Mesendoderm (in vitro differentiated cells): ENCODE measurements around the gene TUBGCP6.

ENCODE experiments used
- DNase-seq: peaks from one replicate; pipeline ENCODE4 v3.0.0; 2013
- H2AK5ac ChIP-seq: 2 replicates; pipeline ENCODE4 v1.6.1; 2013; ENCODE audit warnings: low read length, inconsistent platforms
- H2BK120ac ChIP-seq: 2 replicates; pipeline ENCODE4 v1.6.1; 2013; ENCODE audit warnings: low read depth, mild to moderate bottlenecking, low read length, moderate library complexity, mixed read lengths
- H2BK15ac ChIP-seq: replicated peaks from 2 replicates; pipeline ENCODE4 v1.6.1; 2013; ENCODE audit warnings: low read depth, mild to moderate bottlenecking, moderate library complexity
- H2BK5ac ChIP-seq: 2 replicates; pipeline ENCODE4 v1.6.1; 2013; ENCODE audit warnings: low read length, inconsistent platforms
- H3K18ac ChIP-seq: 2 replicates; pipeline ENCODE4 v1.6.1; 2013; ENCODE audit warnings: mild to moderate bottlenecking, low read length, mixed read lengths
- H3K23ac ChIP-seq: one replicate; pipeline ENCODE4 v1.6.1; 2013; ENCODE audit warnings: low read length
- H3K27ac ChIP-seq: 2 replicates; pipeline ENCODE4 v1.5.1; 2013; ENCODE audit warnings: low read depth, mild to moderate bottlenecking, inconsistent platforms, low read length, moderate library complexity
- H3K27me3 ChIP-seq: 2 replicates; pipeline ENCODE4 v1.6.1; 2013; ENCODE audit warnings: low read length, control low read depth, mild to moderate bottlenecking, inconsistent platforms; ENCODE audit not compliant: insufficient read depth, poor library complexity
- H3K36me3 ChIP-seq: 2 replicates; pipeline ENCODE4 v1.6.1; 2013; ENCODE audit warnings: low read length, inconsistent platforms; ENCODE audit not compliant: control insufficient read depth, insufficient read depth
- H3K4ac ChIP-seq: one replicate; pipeline ENCODE4 v1.6.1; 2013; ENCODE audit warnings: low read depth, mild to moderate bottlenecking, low read length, moderate library complexity
- H3K4me1 ChIP-seq: 2 replicates; pipeline ENCODE4 v1.6.1; 2013; ENCODE audit warnings: low read depth, low read length, inconsistent platforms; ENCODE audit not compliant: control insufficient read depth
- H3K4me2 ChIP-seq: 2 replicates; pipeline ENCODE4 v1.6.1; 2013; ENCODE audit warnings: low read length
- H3K4me3 ChIP-seq: 2 replicates; pipeline ENCODE4 v1.5.1; 2013; ENCODE audit warnings: mild to moderate bottlenecking, low read length
- H3K56ac ChIP-seq: one replicate; pipeline ENCODE4 v1.6.1; 2013; ENCODE audit warnings: low read length
- H3K79me1 ChIP-seq: 2 replicates; pipeline ENCODE4 v1.6.1; 2013; ENCODE audit warnings: low read length, inconsistent platforms
- H3K79me2 ChIP-seq: 2 replicates; pipeline ENCODE4 v1.6.1; 2013; ENCODE audit warnings: mild to moderate bottlenecking, low read length; ENCODE audit not compliant: control insufficient read depth, insufficient read depth
- H3K9ac ChIP-seq: 2 replicates; pipeline ENCODE4 v1.6.1; 2013; ENCODE audit warnings: low read length, inconsistent platforms
- H4K5ac ChIP-seq: one replicate; pipeline ENCODE4 v1.6.1; 2013; ENCODE audit warnings: low read length
- H4K8ac ChIP-seq: one replicate; pipeline ENCODE4 v1.6.1; 2013; ENCODE audit warnings: low read depth, mild to moderate bottlenecking, control low read depth, low read length, moderate library complexity
- WGBS: extraction: QIAGEN DNeasy Blood & Tissue Kit; methylation state at CpG from one replicate; pipeline ENCODE4 v1.1.7; 2013; ENCODE audit warnings: low lambda C conversion rate, missing lambda C conversion rate; ENCODE audit not compliant: insufficient coverage; ENCODE audit errors: extremely low coverage; 5-methylcytosine and 5-hydroxymethylcytosine counted together

The TUBGCP6 gene

GRCh38 chr22:50268655-50269113 lies 23.9 kb upstream of the TUBGCP6 start:
- Histone ChIP-seq H3K27ac (no peak overlapping the region), H3K79me2 (no peaks in the 10 kb centered on the region), H3K4me2 (no peak overlapping the region), H3K36me3 (no peaks in the 10 kb centered on the region), H3K56ac (no peak overlapping the region), H2AK5ac (no peak overlapping the region), H4K5ac (no peak overlapping the region), H3K18ac (no peak overlapping the region), H2BK15ac (no peak overlapping the region), H3K4me3 (no peak overlapping the region), H3K9ac (no peak overlapping the region), H3K4me1 (no peaks in the 10 kb centered on the region), H2BK5ac (no peak overlapping the region), H3K79me1 (no peaks in the 10 kb centered on the region), H3K4ac (no peak overlapping the region), H3K23ac (no peak overlapping the region), H2BK120ac (no peak overlapping the region), H3K27me3 (peaks cover 5% of the 10 kb centered on the region), H4K8ac (no peak overlapping the region)
- no peak for DNase-seq
- WGBS = no CpG with 5 or more reads among the region's 9 CpGs

- no peak overlapping the region for H2BK15ac ChIP-seq
- no CpG with 5 or more reads among the region's 75 CpGs for WGBS
- H3K27me3 ChIP-seq = peaks cover 5% of the 10 kb centered on the region
- no peaks in the 10 kb centered on the region for H3K4me1 ChIP-seq
- H2BK5ac ChIP-seq = no peak overlapping the region
- H3K79me2 ChIP-seq = no peaks in the 10 kb centered on the region
- H3K4ac ChIP-seq = no peak overlapping the region
- no peak for DNase-seq
- no peak overlapping the region for H3K9ac ChIP-seq
- H3K4me2 ChIP-seq = no peak overlapping the region
- H3K23ac ChIP-seq = no peak overlapping the region
- H2BK120ac ChIP-seq = no peak overlapping the region
- H3K79me1 ChIP-seq = no peaks in the 10 kb centered on the region
- H4K8ac ChIP-seq = no peak overlapping the region
- no peak overlapping the region for H3K27ac ChIP-seq
- no peaks in the 10 kb centered on the region for H3K36me3 ChIP-seq
- no peak overlapping the region for H3K18ac ChIP-seq
- no peak overlapping the region for H2AK5ac ChIP-seq
- H4K5ac ChIP-seq = no peak overlapping the region
- H3K56ac ChIP-seq = no peak overlapping the region
- H3K4me3 ChIP-seq = no peak overlapping the region
Measured at GRCh38 chr22:50267591-50268390, 23.0 kb upstream of the TUBGCP6 start.

GRCh38 chr22:50266994-50267393 lies 22.2 kb upstream of the TUBGCP6 start:
- Histone ChIP-seq H3K79me1 (no peaks in the 10 kb centered on the region), H3K23ac (no peak overlapping the region), H2AK5ac (no peak overlapping the region), H3K56ac (no peak overlapping the region), H3K4me1 (no peaks in the 10 kb centered on the region), H3K4me2 (no peak overlapping the region), H4K5ac (no peak overlapping the region), H3K4me3 (no peak overlapping the region), H3K27me3 (peaks cover 5% of the 10 kb centered on the region), H4K8ac (no peak overlapping the region), H2BK15ac (no peak overlapping the region), H3K9ac (no peak overlapping the region), H3K36me3 (no peaks in the 10 kb centered on the region), H2BK5ac (no peak overlapping the region), H3K27ac (no peak overlapping the region), H3K4ac (no peak overlapping the region), H3K18ac (no peak overlapping the region), H3K79me2 (no peaks in the 10 kb centered on the region), H2BK120ac (no peak overlapping the region)
- DNase-seq = no peak
- no CpG with 5 or more reads among the region's 37 CpGs for WGBS

GRCh38 chr22:50264946-50265669 lies 20.3 kb upstream of the TUBGCP6 start:
- no peak overlapping the region for H4K8ac ChIP-seq
- no peaks in the 10 kb centered on the region for H3K79me2 ChIP-seq
- WGBS = no CpG with 5 or more reads among the region's 15 CpGs
- no peak overlapping the region for H3K4ac ChIP-seq
- peaks cover 5% of the 10 kb centered on the region for H3K27me3 ChIP-seq
- H3K27ac ChIP-seq = no peak overlapping the region
- no peaks in the 10 kb centered on the region for H3K36me3 ChIP-seq
- no peak overlapping the region for H3K23ac ChIP-seq
- no peak overlapping the region for H2BK5ac ChIP-seq
- H2BK120ac ChIP-seq = no peak overlapping the region
- DNase-seq = no peak
- H3K56ac ChIP-seq = no peak overlapping the region
- no peaks in the 10 kb centered on the region for H3K79me1 ChIP-seq
- H3K9ac ChIP-seq = no peak overlapping the region
- no peak overlapping the region for H3K18ac ChIP-seq
- no peak overlapping the region for H3K4me3 ChIP-seq
- no peak overlapping the region for H3K4me2 ChIP-seq
- no peaks in the 10 kb centered on the region for H3K4me1 ChIP-seq
- H2AK5ac ChIP-seq = no peak overlapping the region
- no peak overlapping the region for H2BK15ac ChIP-seq
- H4K5ac ChIP-seq = no peak overlapping the region

GRCh38 chr22:50264104-50264745 lies 19.4 kb upstream of the TUBGCP6 start:
- no peak overlapping the region for H2BK5ac ChIP-seq
- no peak overlapping the region for H3K27ac ChIP-seq
- no peak overlapping the region for H4K8ac ChIP-seq
- H3K27me3 ChIP-seq = peaks cover 1% of the 10 kb centered on the region
- no peak overlapping the region for H3K18ac ChIP-seq
- no peaks in the 10 kb centered on the region for H3K36me3 ChIP-seq
- no peak overlapping the region for H2BK15ac ChIP-seq
- no peaks in the 10 kb centered on the region for H3K79me1 ChIP-seq
- H3K4me1 ChIP-seq = no peaks in the 10 kb centered on the region
- H3K56ac ChIP-seq = no peak overlapping the region
- no peak overlapping the region for H3K9ac ChIP-seq
- H2BK120ac ChIP-seq = no peak overlapping the region
- no peak overlapping the region for H2AK5ac ChIP-seq
- H4K5ac ChIP-seq = no peak overlapping the region
- no CpG with 5 or more reads among the region's 15 CpGs for WGBS
- no peak for DNase-seq
- no peak overlapping the region for H3K4ac ChIP-seq
- no peak overlapping the region for H3K23ac ChIP-seq
- no peaks in the 10 kb centered on the region for H3K79me2 ChIP-seq
- no peak overlapping the region for H3K4me3 ChIP-seq
- H3K4me2 ChIP-seq = no peak overlapping the region
